Measurements from ENCODE around the gene AKT2.

Gene AKT2

GRCh38 chr19:40264314-40265054 is 20.7 kb downstream of the AKT2 start:
- H3K36me3 ChIP-seq (ENCODE audit: insufficient read depth, low read length): peaks cover 36% of the 10 kb centered on the region; the same call in 1 of the 2 replicates
- H2AFZ ChIP-seq (ENCODE audit: low read length): no peak overlapping the region
- TF ChIP-seq CTCF (conservative IDR thresholded peaks at IDR 0.05; ENCODE audit: low read length): no peak
- TF ChIP-seq EZH2phosphoT487 (IDR thresholded peaks at IDR 0.05; ENCODE audit: borderline replicate concordance): no peak
- H4K20me1 ChIP-seq (ENCODE audit: insufficient read depth, low read length, poor library complexity, severe bottlenecking): peaks cover 25% of the 10 kb centered on the region
- no peak overlapping the region for H3K9ac ChIP-seq (ENCODE audit: low read depth, low read length, poor library complexity, severe bottlenecking)
- no peaks in the 10 kb centered on the region for H3K9me3 ChIP-seq (ENCODE audit: insufficient read depth, low read depth, low read length)
- peaks cover 63% of the 10 kb centered on the region for H3K79me2 ChIP-seq (ENCODE audit: insufficient read depth, low read length)
- no peaks in the 10 kb centered on the region for H3K9me2 ChIP-seq (replicated peaks; ENCODE audit: low read depth, low read length)
- no peaks in the 10 kb centered on the region for H3K4me1 ChIP-seq (ENCODE audit: insufficient read depth, low read length, poor library complexity, severe bottlenecking)
- H3K4me3 ChIP-seq (ENCODE audit: low read length, poor library complexity, severe bottlenecking): no peak overlapping the region
- no peaks in the 10 kb centered on the region for H3F3A ChIP-seq (ENCODE audit: low read depth)
- H3K27me3 ChIP-seq (ENCODE audit: insufficient read depth, low read length, poor library complexity, severe bottlenecking): no peaks in the 10 kb centered on the region
- no peak overlapping the region for H3K4me2 ChIP-seq (ENCODE audit: low read depth, low read length, poor library complexity, severe bottlenecking)

- no peaks in the 10 kb centered on the region for H3K27me3 ChIP-seq (ENCODE audit: insufficient read depth, low read length, poor library complexity, severe bottlenecking)
- H3K36me3 ChIP-seq (ENCODE audit: insufficient read depth, low read length): peaks cover 36% of the 10 kb centered on the region; the same call in 1 of the 2 replicates
- H3F3A ChIP-seq (ENCODE audit: low read depth): no peaks in the 10 kb centered on the region
- peaks cover 65% of the 10 kb centered on the region; the same call in 1 of the 2 replicates for H3K79me2 ChIP-seq (ENCODE audit: insufficient read depth, low read length)
- no peaks in the 10 kb centered on the region for H3K4me1 ChIP-seq (ENCODE audit: insufficient read depth, low read length, poor library complexity, severe bottlenecking)
- no peaks in the 10 kb centered on the region for H3K9me2 ChIP-seq (replicated peaks; ENCODE audit: low read depth, low read length)
- H3K4me3 ChIP-seq (ENCODE audit: low read length, poor library complexity, severe bottlenecking): no peak overlapping the region
- no peak overlapping the region for H2AFZ ChIP-seq (ENCODE audit: low read length)
- no peak overlapping the region for H3K4me2 ChIP-seq (ENCODE audit: low read depth, low read length, poor library complexity, severe bottlenecking)
- no peak for TF ChIP-seq EZH2phosphoT487 (IDR thresholded peaks at IDR 0.05; ENCODE audit: borderline replicate concordance)
- no peak for TF ChIP-seq CTCF (conservative IDR thresholded peaks at IDR 0.05; ENCODE audit: low read length)
- no peaks in the 10 kb centered on the region for H3K9me3 ChIP-seq (ENCODE audit: insufficient read depth, low read depth, low read length)
- H3K9ac ChIP-seq (ENCODE audit: low read depth, low read length, poor library complexity, severe bottlenecking): no peak overlapping the region
- H4K20me1 ChIP-seq (ENCODE audit: insufficient read depth, low read length, poor library complexity, severe bottlenecking): peaks cover 26% of the 10 kb centered on the region
Measured at GRCh38 chr19:40263440-40264313, 21.5 kb downstream of the AKT2 start.

GRCh38 chr19:40262422-40262821 is 22.7 kb downstream of the AKT2 start:
- TF ChIP-seq EZH2phosphoT487 (IDR thresholded peaks at IDR 0.05; ENCODE audit: borderline replicate concordance): no peak
- TF ChIP-seq CTCF (conservative IDR thresholded peaks at IDR 0.05; ENCODE audit: low read length): no peak
- H3K79me2 ChIP-seq (ENCODE audit: insufficient read depth, low read length): peaks cover 63% of the 10 kb centered on the region; the same call in 1 of the 2 replicates

More at GRCh38 chr19:40262422-40262821, 22.7 kb downstream of the AKT2 start:
- Histone ChIP-seq H3K4me2 (ENCODE audit: low read depth, low read length, poor library complexity, severe bottlenecking) (no peak overlapping the region), H3F3A (ENCODE audit: low read depth) (no peaks in the 10 kb centered on the region), H3K4me3 (ENCODE audit: low read length, poor library complexity, severe bottlenecking) (no peak overlapping the region), H3K27me3 (ENCODE audit: insufficient read depth, low read length, poor library complexity, severe bottlenecking) (no peaks in the 10 kb centered on the region), H3K9me2 (replicated peaks; ENCODE audit: low read depth, low read length) (no peaks in the 10 kb centered on the region), H3K36me3 (ENCODE audit: insufficient read depth, low read length) (peaks cover 36% of the 10 kb centered on the region; the same call in 1 of the 2 replicates), H3K9ac (ENCODE audit: low read depth, low read length, poor library complexity, severe bottlenecking) (no peak overlapping the region), H4K20me1 (ENCODE audit: insufficient read depth, low read length, poor library complexity, severe bottlenecking) (peaks cover 22% of the 10 kb centered on the region), H3K4me1 (ENCODE audit: insufficient read depth, low read length, poor library complexity, severe bottlenecking) (no peaks in the 10 kb centered on the region), H3K9me3 (ENCODE audit: insufficient read depth, low read depth, low read length) (no peaks in the 10 kb centered on the region), H2AFZ (ENCODE audit: low read length) (no peak overlapping the region)

All from Loucy (cell line).